SU-DHL-6 (cell line): Measurements from ENCODE around the gene MYH4.

ENCODE experiments used
- H2AFZ ChIP-seq: fragments of 200-600 bp; sonication (generic); 2 replicates; pipeline ENCODE4 v1.6.1; 2014; ENCODE audit warnings: low read depth, mild to moderate bottlenecking, moderate library complexity, mixed read lengths, antibody characterized with exemption, low read length; ENCODE audit not compliant: severe bottlenecking
- H3F3A ChIP-seq: fragments of 200-600 bp; shearing (Covaris generic); 2 replicates; pipeline ENCODE4 v1.6.0; 2016; ENCODE audit warnings: antibody characterized with exemption, mild to moderate bottlenecking; ENCODE audit not compliant: insufficient read depth
- H3K27ac ChIP-seq: fragments of 200-600 bp; sonication (generic); 2 replicates; pipeline ENCODE4 v1.5.1; 2016; ENCODE audit warnings: low read depth, mild to moderate bottlenecking, low read length, moderate library complexity, mixed read lengths
- H3K27me3 ChIP-seq: fragments of 200-600 bp; sonication (generic), shearing (Covaris generic); 2 replicates; pipeline ENCODE4 v1.6.0; 2014; ENCODE audit warnings: mild to moderate bottlenecking, low read length
- H3K36me3 ChIP-seq: fragments of 200-600 bp; sonication (generic); 2 replicates; pipeline ENCODE4 v1.6.1; 2014; ENCODE audit warnings: mild to moderate bottlenecking, low read length, mixed read lengths
- H3K4me2 ChIP-seq: fragments of 300-600, 200-600 bp; shearing (Covaris generic), sonication (generic); 2 replicates; pipeline ENCODE4 v1.6.0; 2014; ENCODE audit warnings: low read length, low read depth, mild to moderate bottlenecking; ENCODE audit not compliant: poor library complexity, severe bottlenecking
- H3K4me3 ChIP-seq: fragments of 200-600 bp; sonication (generic); 2 replicates; pipeline ENCODE4 v1.5.1; 2014; ENCODE audit warnings: antibody characterized with exemption, low read length, mild to moderate bottlenecking, mixed read lengths; ENCODE audit not compliant: insufficient read depth, poor library complexity, severe bottlenecking
- H3K79me2 ChIP-seq: fragments of 200-600 bp; sonication (generic); 2 replicates; pipeline ENCODE4 v1.6.1; 2014; ENCODE audit warnings: mild to moderate bottlenecking, low read length, moderate library complexity; ENCODE audit not compliant: insufficient read depth
- H3K9ac ChIP-seq: fragments of 200-600 bp; sonication (generic); 2 replicates; pipeline ENCODE4 v1.7.0; 2014; ENCODE audit warnings: mild to moderate bottlenecking, low read length
- H3K9me2 ChIP-seq: fragments of 200-600 bp; sonication (generic); replicated peaks from 2 replicates; pipeline ENCODE4 v1.6.1; 2014; ENCODE audit warnings: low read length; ENCODE audit not compliant: insufficient read depth
- H3K9me3 ChIP-seq: fragments of 200-600 bp; sonication (generic); 2 replicates; pipeline ENCODE4 v1.6.1; 2014; ENCODE audit warnings: low read length, mixed read lengths; ENCODE audit not compliant: insufficient read depth
- H4K20me1 ChIP-seq: fragments of 200-600 bp; sonication (generic); 2 replicates; pipeline ENCODE4 v1.6.1; 2014; ENCODE audit warnings: low read depth, mild to moderate bottlenecking, antibody characterized with exemption, low read length, moderate library complexity, mixed read lengths
- EZH2phosphoT487 ChIP-seq: fragments of 200-600 bp; sonication (generic), shearing (Covaris generic); conservative IDR thresholded peaks from 2 replicates; pipeline ENCODE4 v1.6.1; 2018; ENCODE audit warnings: mild to moderate bottlenecking, antibody characterized with exemption, low read length, moderate library complexity, mixed read lengths
- TF ChIP-seq, protein P1 (sequence below): fragments of 200-600 bp; sonication (generic); IDR thresholded peaks from one replicate; pipeline ENCODE4 v1.5.1; 2017; ENCODE audit warnings: antibody characterized with exemption, mild to moderate bottlenecking, low read length, moderate library complexity; ENCODE audit not compliant: insufficient read depth, poor library complexity, severe bottlenecking

MYH4 gene

GRCh38 chr17:10396524-10397163 is 72.7 kb downstream of the MYH4 start:
- Histone ChIP-seq H3K9me3 (no peaks in the 10 kb centered on the region), H3K9ac (no peak overlapping the region), H3K4me2 (no peak overlapping the region), H3K27me3 (no peaks in the 10 kb centered on the region), H3K9me2 (no peaks in the 10 kb centered on the region), H3K4me3 (no peak overlapping the region), H3K36me3 (no peaks in the 10 kb centered on the region), H3K27ac (no peak overlapping the region), H2AFZ (no peak overlapping the region), H4K20me1 (no peaks in the 10 kb centered on the region), H3K79me2 (no peaks in the 10 kb centered on the region), H3F3A (no peaks in the 10 kb centered on the region)
- TF ChIP-seq, protein P1, sequence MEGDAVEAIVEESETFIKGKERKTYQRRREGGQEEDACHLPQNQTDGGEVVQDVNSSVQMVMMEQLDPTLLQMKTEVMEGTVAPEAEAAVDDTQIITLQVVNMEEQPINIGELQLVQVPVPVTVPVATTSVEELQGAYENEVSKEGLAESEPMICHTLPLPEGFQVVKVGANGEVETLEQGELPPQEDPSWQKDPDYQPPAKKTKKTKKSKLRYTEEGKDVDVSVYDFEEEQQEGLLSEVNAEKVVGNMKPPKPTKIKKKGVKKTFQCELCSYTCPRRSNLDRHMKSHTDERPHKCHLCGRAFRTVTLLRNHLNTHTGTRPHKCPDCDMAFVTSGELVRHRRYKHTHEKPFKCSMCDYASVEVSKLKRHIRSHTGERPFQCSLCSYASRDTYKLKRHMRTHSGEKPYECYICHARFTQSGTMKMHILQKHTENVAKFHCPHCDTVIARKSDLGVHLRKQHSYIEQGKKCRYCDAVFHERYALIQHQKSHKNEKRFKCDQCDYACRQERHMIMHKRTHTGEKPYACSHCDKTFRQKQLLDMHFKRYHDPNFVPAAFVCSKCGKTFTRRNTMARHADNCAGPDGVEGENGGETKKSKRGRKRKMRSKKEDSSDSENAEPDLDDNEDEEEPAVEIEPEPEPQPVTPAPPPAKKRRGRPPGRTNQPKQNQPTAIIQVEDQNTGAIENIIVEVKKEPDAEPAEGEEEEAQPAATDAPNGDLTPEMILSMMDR = no peak
- no peak for TF ChIP-seq EZH2phosphoT487

- no peaks in the 10 kb centered on the region for H3K36me3 ChIP-seq
- no peak overlapping the region for H3K4me2 ChIP-seq
- no peaks in the 10 kb centered on the region for H3K79me2 ChIP-seq
- no peaks in the 10 kb centered on the region for H3K27me3 ChIP-seq
- H2AFZ ChIP-seq = no peak overlapping the region
- TF ChIP-seq, protein P1 = no peak
- no peak for TF ChIP-seq EZH2phosphoT487
- H3K9me2 ChIP-seq = no peaks in the 10 kb centered on the region
- no peak overlapping the region for H3K4me3 ChIP-seq
- H3K27ac ChIP-seq = no peak overlapping the region
- H3K9ac ChIP-seq = no peak overlapping the region
- no peaks in the 10 kb centered on the region for H3K9me3 ChIP-seq
- no peaks in the 10 kb centered on the region for H3F3A ChIP-seq
- H4K20me1 ChIP-seq = no peaks in the 10 kb centered on the region
These were observed 75.0 kb downstream of the MYH4 start for GRCh38 chr17:10394201-10394887.
